GM18951 (cell line): ENCODE results near the gene CCRL2.

Source experiments
- POLR2A ChIP-seq: IDR thresholded peaks from 4 replicates; pipeline ENCODE4 v1.6.1; 2011; ENCODE audit warnings: mild to moderate bottlenecking; ENCODE audit not compliant: insufficient read length, insufficient read depth; ENCODE audit errors: extremely low read depth
- in situ Hi-C: fragments of 300-500 bp; cut with MboI; formaldehyde crosslinking; loops from one replicate; pipeline ENCODE4 v1.12.0; 2022; ENCODE audit warnings: low sequenced_read_pairs, mixed read lengths, inconsistent platforms; ENCODE audit not compliant: unreplicated experiment

The CCRL2 gene

GRCh38 chr3:46405301-46406019 is 1.6 kb upstream of the CCRL2 start:
- TF ChIP-seq POLR2A: no peak
- in situ Hi-C loops: no loop called here

GRCh38 chr3:46406443-46406787 is 644 bp upstream of the CCRL2 start:
- in situ Hi-C loops: no loop called here
- no peak for TF ChIP-seq POLR2A

GRCh38 chr3:46407970-46408369 is 911 bp downstream of the CCRL2 start:
- no peak for TF ChIP-seq POLR2A
- in situ Hi-C loops: no loop called here

- in situ Hi-C loops: no loop called here
- no peak for TF ChIP-seq POLR2A
Measured at GRCh38 chr3:46408853-46409252, 1.8 kb downstream of the CCRL2 start.

GRCh38 chr3:46409739-46410489 is 2.9 kb downstream of the CCRL2 start:
- TF ChIP-seq POLR2A: no peak
- in situ Hi-C loops: no loop called here

- no peak for TF ChIP-seq POLR2A
- in situ Hi-C loops: no loop called here
Measured at GRCh38 chr3:46410669-46411068, 3.6 kb downstream of the CCRL2 start.

- no peak for TF ChIP-seq POLR2A
- in situ Hi-C loops: no loop called here
Measured at GRCh38 chr3:46411271-46411670, 4.2 kb downstream of the CCRL2 start.

GRCh38 chr3:46412786-46413298 is 5.8 kb downstream of the CCRL2 start:
- TF ChIP-seq POLR2A: no peak
- in situ Hi-C loops: no loop called here

- no peak for TF ChIP-seq POLR2A
- in situ Hi-C loops: no loop called here
Measured at GRCh38 chr3:46413951-46414350, 6.9 kb downstream of the CCRL2 start.

- in situ Hi-C loops: no loop called here
- no peak for TF ChIP-seq POLR2A
Measured at GRCh38 chr3:46414739-46415138, 7.7 kb downstream of the CCRL2 start.

- in situ Hi-C loops: no loop called here
- no peak for TF ChIP-seq POLR2A
Measured at GRCh38 chr3:46416125-46416810, 9.2 kb downstream of the CCRL2 start.

- in situ Hi-C loops: no loop called here
- no peak for TF ChIP-seq POLR2A
Measured at GRCh38 chr3:46416811-46417510, 9.9 kb downstream of the CCRL2 start.
